ENCODE measurements around the gene CANT1. TPM values are rescaled to one million over a fixed set of nuclear protein-coding genes. Genes with fewer than 3 reads are reported as not detected.

CANT1 gene
- total and polyA plus RNA-seq, 2 donors (not counting 1 experiment from before 2014, with no cell fraction given) = 39.9 to 46.6 TPM

DNA sequence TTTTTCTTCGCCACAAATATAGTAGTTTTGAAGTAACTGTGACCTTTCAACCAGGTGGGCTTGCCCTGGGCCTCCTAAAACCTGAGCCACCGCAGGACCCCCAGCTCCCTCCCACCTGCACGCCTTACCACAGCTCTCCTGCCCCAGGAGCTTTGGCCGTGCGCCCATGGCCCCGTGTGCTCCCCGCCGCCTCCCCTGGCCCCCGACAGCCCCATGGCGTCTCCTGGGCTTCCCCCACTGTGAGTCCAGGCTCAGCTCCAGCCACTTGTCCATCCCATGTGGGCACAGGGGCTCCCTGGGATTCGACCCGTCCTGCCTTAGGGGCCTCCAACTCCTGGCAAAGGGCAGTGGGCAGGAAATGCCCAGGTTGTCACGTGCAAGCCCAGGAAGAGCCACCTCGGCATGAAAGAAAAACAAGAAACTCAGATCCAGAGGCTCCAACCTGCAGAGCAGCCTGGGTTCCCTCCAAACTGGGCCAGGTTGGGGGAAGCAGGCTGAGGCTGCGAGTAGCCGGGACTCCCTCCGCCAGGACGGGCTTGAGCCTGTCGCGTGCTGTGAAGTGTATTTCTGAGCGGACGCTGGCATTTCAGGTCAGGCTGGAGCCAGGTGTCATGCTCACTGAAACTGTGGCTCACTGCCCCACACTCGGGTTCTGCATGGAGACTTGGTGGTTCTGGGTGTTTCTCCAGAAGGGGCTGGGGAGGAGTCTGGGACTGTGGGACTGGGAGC lies 35.6 kb downstream of the CANT1 start:
- Histone ChIP-seq H3K4me2 (ENCODE audit: extremely low read depth, insufficient read depth, low read length) (no peak overlapping the region), H3K27me3 (ENCODE audit: control insufficient read depth, insufficient read depth, low read length) (no peaks in the 10 kb centered on the region), H2AFZ (ENCODE audit: low read length) (no peak overlapping the region), H3K9me3 (ENCODE audit: control insufficient read depth, insufficient read depth, low read depth, low read length) (no peaks in the 10 kb centered on the region), H3K4me3 (replicated peaks in 1 of 4; ENCODE audit: control extremely low read depth in 1 of 4, insufficient read depth in 1 of 4, low read depth in 3 of 4, low read length in 4 of 4) (no peak overlapping the region), H3K36me3 (ENCODE audit: control insufficient read depth, insufficient read depth, low read length) (peaks cover 13% of the 10 kb centered on the region), H3K79me2 (ENCODE audit: control insufficient read depth, insufficient read depth, low read length) (peaks cover 13% of the 10 kb centered on the region), H4K20me1 (ENCODE audit: control insufficient read depth, extremely low read depth, insufficient read depth, low read length) (no peaks in the 10 kb centered on the region), H3K4me1 (ENCODE audit: control insufficient read depth, extremely low read depth, insufficient read depth, low read length) (peaks cover 23% of the 10 kb centered on the region), H3K27ac (ENCODE audit: insufficient read depth, low read length) (no peak overlapping the region), H3K9ac (ENCODE audit: insufficient read depth, low read length) (no peak overlapping the region)
- DNase-seq (ENCODE audit: low read depth in 2 of 2) = no peak
- TF ChIP-seq, protein P1, sequence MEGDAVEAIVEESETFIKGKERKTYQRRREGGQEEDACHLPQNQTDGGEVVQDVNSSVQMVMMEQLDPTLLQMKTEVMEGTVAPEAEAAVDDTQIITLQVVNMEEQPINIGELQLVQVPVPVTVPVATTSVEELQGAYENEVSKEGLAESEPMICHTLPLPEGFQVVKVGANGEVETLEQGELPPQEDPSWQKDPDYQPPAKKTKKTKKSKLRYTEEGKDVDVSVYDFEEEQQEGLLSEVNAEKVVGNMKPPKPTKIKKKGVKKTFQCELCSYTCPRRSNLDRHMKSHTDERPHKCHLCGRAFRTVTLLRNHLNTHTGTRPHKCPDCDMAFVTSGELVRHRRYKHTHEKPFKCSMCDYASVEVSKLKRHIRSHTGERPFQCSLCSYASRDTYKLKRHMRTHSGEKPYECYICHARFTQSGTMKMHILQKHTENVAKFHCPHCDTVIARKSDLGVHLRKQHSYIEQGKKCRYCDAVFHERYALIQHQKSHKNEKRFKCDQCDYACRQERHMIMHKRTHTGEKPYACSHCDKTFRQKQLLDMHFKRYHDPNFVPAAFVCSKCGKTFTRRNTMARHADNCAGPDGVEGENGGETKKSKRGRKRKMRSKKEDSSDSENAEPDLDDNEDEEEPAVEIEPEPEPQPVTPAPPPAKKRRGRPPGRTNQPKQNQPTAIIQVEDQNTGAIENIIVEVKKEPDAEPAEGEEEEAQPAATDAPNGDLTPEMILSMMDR (conservative IDR thresholded peaks at IDR 0.05 in 1 of 2, IDR thresholded peaks at IDR 0.05 in 1 of 2; ENCODE audit: low read depth in 1 of 2, low read length in 2 of 2) = no peak

DNA sequence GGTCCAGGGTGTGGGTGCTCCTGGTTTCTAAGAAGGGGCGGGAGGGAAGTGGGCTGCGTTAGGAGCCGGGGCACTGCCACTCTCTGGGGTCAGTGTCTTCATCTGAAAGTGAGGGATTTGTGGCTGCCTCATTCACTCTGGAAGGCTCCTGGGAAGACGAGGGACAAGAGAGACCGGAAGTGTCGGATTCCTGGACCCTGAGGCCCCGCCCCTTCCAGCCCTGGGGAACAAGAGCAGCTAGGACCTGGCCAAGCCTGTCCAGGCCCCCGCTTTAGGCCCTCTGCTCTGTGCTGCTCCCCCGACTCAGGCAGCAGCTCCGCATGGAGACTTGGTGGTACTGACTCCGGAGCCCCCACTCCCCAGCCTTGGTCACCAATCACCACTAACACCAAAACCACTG lies 36.4 kb downstream of the CANT1 start:
- no peak overlapping the region for H3K9ac ChIP-seq (ENCODE audit: insufficient read depth, low read length)
- peaks cover 7% of the 10 kb centered on the region for H3K79me2 ChIP-seq (ENCODE audit: control insufficient read depth, insufficient read depth, low read length)
- DNase-seq (ENCODE audit: low read depth in 2 of 2) = no peak
- H3K4me3 ChIP-seq (replicated peaks in 1 of 4; ENCODE audit: control extremely low read depth in 1 of 4, insufficient read depth in 1 of 4, low read depth in 3 of 4, low read length in 4 of 4) = no peak overlapping the region
- H3K4me1 ChIP-seq (ENCODE audit: control insufficient read depth, extremely low read depth, insufficient read depth, low read length) = peaks cover 20% of the 10 kb centered on the region
- no peaks in the 10 kb centered on the region for H4K20me1 ChIP-seq (ENCODE audit: control insufficient read depth, extremely low read depth, insufficient read depth, low read length)
- peaks cover 14% of the 10 kb centered on the region for H3K36me3 ChIP-seq (ENCODE audit: control insufficient read depth, insufficient read depth, low read length)
- H3K27ac ChIP-seq (ENCODE audit: insufficient read depth, low read length) = no peak overlapping the region
- no peak overlapping the region for H3K4me2 ChIP-seq (ENCODE audit: extremely low read depth, insufficient read depth, low read length)
- H3K9me3 ChIP-seq (ENCODE audit: control insufficient read depth, insufficient read depth, low read depth, low read length) = no peaks in the 10 kb centered on the region
- H3K27me3 ChIP-seq (ENCODE audit: control insufficient read depth, insufficient read depth, low read length) = no peaks in the 10 kb centered on the region
- no peak for TF ChIP-seq EZH2 (IDR thresholded peaks at IDR 0.05; ENCODE audit: low read length, missing control alignments)
- TF ChIP-seq, protein P1 (conservative IDR thresholded peaks at IDR 0.05 in 1 of 2, IDR thresholded peaks at IDR 0.05 in 1 of 2; ENCODE audit: low read depth in 1 of 2, low read length in 2 of 2) = no peak
- no peak overlapping the region for H2AFZ ChIP-seq (ENCODE audit: low read length)

DNA sequence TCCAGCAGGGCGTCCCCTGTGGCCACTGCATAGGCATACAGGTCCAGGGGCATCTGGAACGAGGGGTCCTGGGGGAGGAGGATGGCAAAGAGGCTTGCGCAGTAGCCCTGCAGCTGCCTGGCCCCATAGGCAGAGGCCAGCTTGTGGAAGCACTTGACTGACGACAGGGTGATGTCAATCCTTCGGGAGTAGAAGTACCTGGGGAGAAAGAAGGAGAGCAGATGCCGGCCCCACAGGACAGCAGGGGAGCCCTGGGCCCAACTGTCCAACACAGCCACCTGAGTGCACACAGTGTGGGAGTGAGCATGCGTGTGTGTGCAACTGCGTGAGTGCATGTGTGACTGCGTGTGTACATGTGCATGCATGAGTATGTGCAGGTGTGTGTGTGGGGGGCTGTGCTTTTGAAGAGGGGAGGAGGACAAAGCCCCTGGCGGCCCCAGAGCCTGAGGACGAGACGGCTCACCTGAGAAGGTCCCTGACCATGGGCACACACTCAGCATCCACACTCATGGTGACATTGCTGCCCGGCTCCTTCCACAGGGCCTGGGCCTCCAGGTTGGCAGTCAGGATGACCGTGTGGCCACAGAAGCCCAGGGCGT lies 37.0 kb downstream of the CANT1 start:
- H3K4me3 ChIP-seq (replicated peaks in 1 of 4; ENCODE audit: control extremely low read depth in 1 of 4, insufficient read depth in 1 of 4, low read depth in 3 of 4, low read length in 4 of 4) = no peak overlapping the region
- H3K36me3 ChIP-seq (ENCODE audit: control insufficient read depth, insufficient read depth, low read length) = peaks cover 13% of the 10 kb centered on the region
- H3K4me2 ChIP-seq (ENCODE audit: extremely low read depth, insufficient read depth, low read length) = no peak overlapping the region
- H3K4me1 ChIP-seq (ENCODE audit: control insufficient read depth, extremely low read depth, insufficient read depth, low read length) = peaks cover 17% of the 10 kb centered on the region
- no peaks in the 10 kb centered on the region for H4K20me1 ChIP-seq (ENCODE audit: control insufficient read depth, extremely low read depth, insufficient read depth, low read length)
- TF ChIP-seq, protein P1 (conservative IDR thresholded peaks at IDR 0.05 in 1 of 2, IDR thresholded peaks at IDR 0.05 in 1 of 2; ENCODE audit: low read depth in 1 of 2, low read length in 2 of 2) = no peak
- no peak for TF ChIP-seq EZH2 (IDR thresholded peaks at IDR 0.05; ENCODE audit: low read length, missing control alignments)
- H3K79me2 ChIP-seq (ENCODE audit: control insufficient read depth, insufficient read depth, low read length) = peaks cover 3% of the 10 kb centered on the region
- H3K27me3 ChIP-seq (ENCODE audit: control insufficient read depth, insufficient read depth, low read length) = no peaks in the 10 kb centered on the region
- H3K9ac ChIP-seq (ENCODE audit: insufficient read depth, low read length) = no peak overlapping the region
- no peaks in the 10 kb centered on the region for H3K9me3 ChIP-seq (ENCODE audit: control insufficient read depth, insufficient read depth, low read depth, low read length)
- no peak for DNase-seq (ENCODE audit: low read depth in 2 of 2)
- H3K27ac ChIP-seq (ENCODE audit: insufficient read depth, low read length) = no peak overlapping the region
- H2AFZ ChIP-seq (ENCODE audit: low read length) = no peak overlapping the region
